Measurements from ENCODE around the gene BEST3. TPM values are rescaled to one million over a fixed set of nuclear protein-coding genes. Genes with fewer than 3 reads are reported as not detected.

BEST3 gene
- total RNA-seq (2014; rRNA removed; shearing (Covaris generic)): 1.6 and 2.9 TPM in 2 replicates
- 1.9 and 5.5 TPM in 2 replicates for polyA plus RNA-seq (2015; cell fraction: cytosol; rRNA removed)
- polyA plus RNA-seq (2015; cell fraction: nucleus; rRNA removed): 1.3 and 4.9 TPM in 2 replicates

DNA sequence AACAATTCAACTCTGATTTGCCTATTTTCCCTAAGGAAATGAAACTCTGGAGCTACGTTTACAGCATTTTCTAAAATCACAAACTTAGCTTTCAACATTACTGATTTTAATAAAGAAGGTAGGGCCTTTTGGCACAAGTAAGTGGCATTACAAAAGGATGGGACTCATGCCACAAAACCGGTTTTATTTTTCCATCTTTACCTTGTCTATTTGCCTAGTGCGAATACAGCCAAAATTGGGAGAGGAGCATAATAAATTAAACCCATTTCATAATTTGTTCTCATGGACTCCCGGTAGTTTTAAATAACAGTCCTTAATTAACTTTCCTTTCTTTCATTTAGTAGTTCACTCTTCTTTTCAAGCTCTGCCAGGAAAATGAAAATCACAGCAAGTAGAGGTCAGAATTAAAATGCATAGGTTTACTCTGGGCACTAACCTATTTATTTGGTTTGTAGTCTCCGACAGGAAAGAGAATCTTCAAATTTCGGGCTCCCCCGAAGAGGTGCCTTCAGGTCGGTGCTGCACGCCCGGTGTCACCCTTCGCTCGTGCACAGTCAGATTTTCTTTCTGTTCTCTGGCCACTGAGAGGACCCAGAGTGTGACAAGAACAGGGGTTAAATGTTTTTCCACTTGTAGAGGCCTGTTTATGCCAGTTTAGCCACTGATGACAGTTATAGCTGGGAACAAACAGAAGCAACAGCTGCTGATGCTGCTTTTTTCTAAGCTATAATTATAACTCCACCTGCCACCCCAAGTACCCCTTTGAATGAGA, at the start of gene BEST3:
TSS of gene BEST3 (minus strand) at position 535 of the 772 bp plus-strand sequence. CDS start 1,505 bp downstream, outside the sequence.
- DNase-seq (ENCODE audit: low read depth): no peak

DNA sequence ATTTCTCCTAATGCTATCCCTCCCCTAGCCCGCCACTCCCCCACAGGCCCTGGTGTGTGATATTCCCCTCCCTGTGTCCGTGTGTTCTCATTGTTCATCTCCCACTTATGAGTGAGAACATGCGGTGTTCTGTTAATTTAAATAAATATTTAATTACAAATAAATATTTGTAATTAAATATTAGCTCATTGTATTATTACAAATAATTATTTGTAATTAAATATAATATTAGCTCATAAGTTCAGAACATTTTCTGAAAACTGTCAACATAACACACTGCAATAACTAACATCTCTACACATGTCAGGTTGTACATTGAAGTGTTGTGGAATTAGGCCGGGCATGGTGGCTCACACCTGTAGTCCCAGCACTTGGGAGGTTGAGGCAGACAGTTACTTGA, 45.0 kb upstream of the BEST3 start:
- no peak for DNase-seq (ENCODE audit: low read depth)

DNA sequence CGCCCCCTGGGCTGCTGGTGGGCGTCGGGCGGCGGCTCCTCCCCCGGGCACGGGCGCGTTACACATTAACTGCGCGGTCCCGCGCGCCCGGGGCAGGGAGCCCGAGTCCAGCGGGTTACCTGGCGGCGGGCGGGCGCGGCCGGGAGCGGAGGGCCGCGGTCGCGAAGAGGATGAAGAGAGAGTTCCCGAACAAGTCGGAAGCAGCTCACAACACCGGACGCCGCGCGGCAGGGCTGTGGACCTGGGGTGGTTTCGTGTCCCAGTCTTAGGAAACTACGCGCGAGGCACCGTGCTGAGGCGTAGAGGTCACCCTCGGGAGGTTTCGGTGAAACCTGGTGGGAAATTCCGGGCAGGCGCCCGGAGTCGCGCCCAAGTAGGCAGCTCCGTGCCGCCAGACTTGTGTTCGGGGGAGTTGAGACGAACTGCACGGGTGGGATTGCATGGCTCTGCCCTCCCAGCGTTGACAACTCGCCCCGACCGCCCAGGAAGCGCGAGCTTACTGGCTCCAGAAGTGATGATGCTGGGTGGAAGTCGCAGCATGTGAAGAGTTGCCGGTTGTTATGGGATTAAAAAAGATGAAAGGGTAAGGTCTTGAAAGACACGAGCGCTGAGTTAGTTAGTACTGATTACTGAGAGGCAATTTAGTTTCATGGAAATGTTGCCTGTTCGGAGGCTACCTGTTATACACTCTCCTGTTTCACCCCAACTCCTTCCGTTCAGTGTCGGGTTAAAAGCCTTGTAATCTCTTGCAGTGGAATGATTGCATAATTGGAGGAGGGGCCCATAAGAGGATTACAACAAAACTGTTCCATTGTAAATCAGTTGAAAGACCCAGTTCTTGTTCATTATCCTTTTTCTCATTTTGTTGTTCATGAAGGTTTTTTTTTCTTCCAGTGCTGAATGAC, 40.4 kb upstream of the BEST3 start:
- DNase-seq (ENCODE audit: low read depth): peak; percentile 61

DNA sequence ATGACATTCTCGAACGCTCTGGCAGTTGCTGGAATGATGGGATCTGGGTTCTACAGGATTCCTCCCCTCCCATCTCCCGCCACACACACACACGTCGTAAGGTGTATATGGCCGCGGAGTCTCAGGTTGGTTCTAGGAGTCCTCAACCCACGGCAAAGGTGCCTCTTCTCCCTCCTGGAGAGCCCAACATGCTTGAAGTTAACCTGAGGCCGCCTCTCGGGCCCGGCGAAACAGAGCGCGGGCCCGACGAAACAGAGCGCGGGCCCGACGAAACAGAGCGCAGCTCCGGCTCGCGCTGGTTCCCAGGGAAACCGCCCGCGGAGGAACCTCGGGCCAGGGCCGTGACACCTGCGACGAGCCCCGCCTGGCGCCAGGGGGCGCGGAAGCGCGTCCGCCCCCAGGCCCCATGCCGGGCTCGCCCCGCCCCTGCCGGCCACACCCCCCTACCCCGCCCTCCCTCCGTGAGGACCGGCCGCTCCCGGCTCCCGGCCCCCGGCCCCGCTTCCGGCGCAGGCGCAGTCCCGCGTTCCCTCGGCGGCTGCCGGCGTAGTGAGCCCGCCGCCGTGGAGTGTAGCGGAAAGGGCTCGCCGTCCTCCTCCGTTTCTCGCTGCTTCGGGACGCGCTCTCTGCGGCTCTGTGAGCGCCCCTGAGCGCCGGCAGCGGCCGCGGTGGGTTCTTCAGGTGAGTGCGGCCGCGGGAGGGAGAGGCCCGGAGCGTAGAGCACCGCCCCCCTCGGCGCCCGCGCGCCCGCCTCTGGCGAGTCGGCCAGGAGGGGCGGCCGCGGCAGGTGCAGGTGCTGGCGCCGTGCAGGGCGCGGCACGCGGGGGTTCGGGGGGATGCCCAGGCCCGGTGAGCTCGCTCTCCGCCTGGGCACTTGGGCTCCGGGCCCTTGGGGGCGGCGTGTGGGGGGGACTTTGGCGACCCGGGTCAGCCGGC, 39.5 kb upstream of the BEST3 start, which contains the start of gene RAB3IP:
TSS of gene RAB3IP (plus strand) at position 510 of the 936 bp plus-strand sequence. CDS start 16,549 bp downstream, outside the sequence.
- peak; percentile 75 for DNase-seq (ENCODE audit: low read depth)

DNA sequence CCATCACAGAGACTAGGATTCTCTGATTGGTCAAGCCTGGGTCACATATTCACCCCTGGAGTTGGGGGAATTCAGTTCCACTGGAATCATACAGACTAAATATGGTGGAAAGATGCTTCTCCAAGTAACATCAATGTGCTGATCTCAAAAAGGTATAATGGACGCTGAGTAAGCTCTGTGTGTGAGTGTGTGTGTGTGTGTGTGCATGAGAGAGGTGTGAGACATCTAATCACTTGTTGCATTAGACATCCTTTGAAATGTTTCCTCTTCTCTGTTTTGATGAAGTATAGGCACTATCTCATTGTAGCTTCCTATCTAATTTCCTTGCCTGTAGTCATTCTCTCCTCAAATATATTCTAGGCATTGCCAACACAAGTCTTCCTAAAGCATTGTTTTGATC, 34.5 kb upstream of the BEST3 start:
- DNase-seq (ENCODE audit: low read depth): no peak

DNA sequence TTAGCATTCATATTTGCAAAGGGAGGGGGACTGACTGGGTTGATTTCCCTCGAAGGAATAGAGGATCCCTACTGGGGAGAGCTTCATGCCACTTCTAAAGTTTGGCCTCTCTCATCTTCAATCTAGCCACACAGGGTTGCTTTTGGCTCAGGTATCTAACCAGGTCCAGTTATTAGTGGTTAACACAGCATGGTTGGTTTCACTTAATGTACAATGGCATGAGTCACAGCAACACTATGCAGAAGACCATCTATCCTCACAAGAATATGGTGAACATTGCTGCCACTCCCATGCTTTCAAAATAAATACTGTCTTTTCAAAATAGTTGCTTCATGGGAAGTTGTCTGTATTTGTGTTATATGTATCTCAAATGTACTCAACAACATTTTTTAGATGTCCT, 33.0 kb upstream of the BEST3 start:
- DNase-seq (ENCODE audit: low read depth): peak; percentile 49

DNA sequence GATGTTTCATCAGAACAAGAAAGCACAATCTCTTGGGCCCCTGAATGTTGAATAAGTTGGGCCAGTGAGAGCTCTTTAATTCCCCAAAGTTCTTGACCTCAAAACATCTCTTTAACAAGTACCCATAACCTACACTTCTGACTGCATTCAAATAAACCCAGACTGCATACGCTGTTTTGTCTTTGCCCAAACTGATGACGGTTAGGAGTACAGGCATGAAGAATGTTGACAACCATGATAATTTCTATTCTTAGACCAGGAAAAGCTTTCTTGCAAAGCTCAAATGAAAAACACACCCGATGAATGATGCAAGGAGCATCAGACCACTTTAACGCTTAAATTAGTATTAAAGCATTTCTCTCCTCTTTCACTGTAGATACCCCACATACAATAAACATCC, 27.8 kb upstream of the BEST3 start:
- DNase-seq (ENCODE audit: low read depth): no peak

DNA sequence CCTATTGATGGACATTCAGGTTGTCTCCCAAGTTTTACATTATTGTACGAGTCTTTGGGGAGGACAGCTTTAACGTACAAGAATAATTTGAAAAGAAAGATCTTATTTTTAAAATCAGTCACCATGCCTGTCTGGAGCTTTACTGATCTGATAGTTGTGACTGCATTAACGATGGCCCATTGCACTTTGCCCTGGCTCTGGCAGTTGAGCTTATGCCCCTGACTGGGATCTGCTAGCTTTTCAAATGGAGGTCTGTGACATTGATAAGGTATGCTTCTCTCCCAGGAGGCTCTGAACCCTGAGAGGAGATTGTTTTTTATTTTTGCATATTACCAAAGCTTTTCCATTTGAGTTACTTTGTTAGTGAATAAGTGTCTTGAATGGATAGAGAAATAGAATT, 21.6 kb upstream of the BEST3 start:
- no peak for DNase-seq (ENCODE audit: low read depth)

DNA sequence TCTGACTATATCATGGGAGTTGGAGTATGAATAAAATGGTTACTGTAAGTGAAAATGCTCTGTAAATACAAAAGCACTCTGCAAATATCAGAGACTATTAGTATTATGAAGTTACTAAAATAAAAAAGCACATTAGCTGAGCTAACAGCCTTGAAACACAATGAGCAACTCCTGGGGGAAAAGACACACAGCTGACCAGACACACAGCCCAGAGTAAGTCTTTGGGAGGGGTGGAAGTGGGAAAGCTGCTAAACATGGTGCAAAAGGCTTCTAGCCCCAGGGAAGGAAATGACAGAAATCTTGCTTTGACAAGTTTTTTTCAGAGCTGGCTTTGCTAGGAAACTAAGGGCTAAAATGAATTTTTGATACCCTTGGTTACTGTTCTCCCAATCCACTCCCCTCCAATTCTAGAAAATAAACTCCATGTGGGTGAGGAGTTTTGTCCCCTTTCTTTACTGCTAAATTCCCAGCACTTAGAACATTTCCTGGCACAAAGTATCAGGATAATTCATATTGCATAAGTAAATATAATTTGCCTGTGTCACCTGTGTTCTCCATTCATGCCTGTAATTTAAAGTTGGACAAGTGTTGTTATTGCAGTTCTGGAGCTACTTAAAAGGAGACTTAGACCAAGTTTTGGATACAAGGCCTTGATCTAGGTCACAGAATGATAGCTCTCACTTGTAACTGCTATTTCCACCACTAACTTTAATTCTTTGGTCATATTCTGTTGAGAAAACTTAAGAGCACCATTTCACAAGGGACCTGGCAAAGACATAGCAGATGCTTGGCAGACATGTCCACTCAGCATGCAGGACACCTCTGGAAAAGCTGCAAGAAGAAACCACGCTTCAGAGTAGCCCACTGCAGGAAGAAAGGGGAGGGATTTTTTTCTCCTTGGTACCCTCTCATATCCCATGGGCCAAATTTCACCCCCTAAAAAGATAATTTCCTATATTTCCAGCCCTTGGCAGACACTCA, 20.5 kb upstream of the BEST3 start:
- DNase-seq (ENCODE audit: low read depth): no peak

DNA sequence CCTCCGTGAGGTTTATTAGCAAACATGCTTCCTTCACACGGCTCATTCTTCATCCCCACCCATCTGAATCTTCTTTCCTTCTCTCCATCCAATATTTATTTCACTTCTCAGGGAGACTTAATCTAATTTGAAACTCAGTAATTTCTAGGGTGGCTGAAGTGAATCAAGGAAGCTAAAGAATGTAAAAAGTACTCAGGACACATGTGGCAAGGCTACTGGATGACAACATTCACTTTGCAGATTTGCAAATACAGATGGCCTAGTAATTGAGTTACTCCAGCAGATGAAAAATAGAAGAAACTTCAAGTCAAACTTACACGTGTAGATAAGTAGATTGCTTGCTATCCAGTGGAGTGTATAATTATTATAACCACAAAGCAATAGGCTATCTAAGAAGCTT, 15.4 kb upstream of the BEST3 start:
- DNase-seq (ENCODE audit: low read depth): no peak

DNA sequence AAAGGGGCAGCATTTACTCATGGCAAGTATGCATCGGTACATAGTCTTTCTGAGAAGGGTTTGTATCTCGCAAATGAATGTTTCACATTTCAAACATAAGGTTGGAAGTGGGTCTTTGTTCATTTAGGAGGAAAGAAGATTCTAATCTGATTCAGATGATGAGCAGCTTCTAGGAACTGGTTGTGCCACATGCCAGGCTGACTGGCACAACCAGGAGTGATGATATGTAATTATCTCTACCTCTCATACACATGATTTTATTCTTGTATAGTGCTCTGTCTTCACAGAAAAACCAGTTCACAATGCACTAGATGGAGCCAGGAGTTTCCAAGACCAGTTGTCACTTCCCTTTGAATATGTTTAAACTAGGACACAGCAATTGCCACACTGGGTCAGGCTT, 13.7 kb upstream of the BEST3 start:
- DNase-seq (ENCODE audit: low read depth): no peak

DNA sequence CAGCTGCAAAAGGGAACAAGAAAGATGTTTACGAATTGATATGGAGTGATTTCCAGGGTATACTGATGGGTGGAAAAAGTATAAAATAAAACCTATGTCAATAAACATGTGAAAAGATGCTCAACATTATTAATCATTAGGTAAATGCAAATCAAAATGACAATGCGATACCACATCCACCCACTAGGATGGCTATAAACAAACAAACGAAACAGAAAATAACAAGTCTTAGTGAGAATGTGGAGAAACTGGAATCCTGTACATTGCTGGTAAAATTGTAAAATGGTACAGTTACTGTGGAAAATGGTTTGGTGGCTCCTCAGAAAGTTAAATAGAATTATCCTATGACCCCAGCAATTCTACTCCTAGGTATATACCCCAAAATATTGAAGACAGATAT, 9.5 kb upstream of the BEST3 start:
- no peak for DNase-seq (ENCODE audit: low read depth)

DNA sequence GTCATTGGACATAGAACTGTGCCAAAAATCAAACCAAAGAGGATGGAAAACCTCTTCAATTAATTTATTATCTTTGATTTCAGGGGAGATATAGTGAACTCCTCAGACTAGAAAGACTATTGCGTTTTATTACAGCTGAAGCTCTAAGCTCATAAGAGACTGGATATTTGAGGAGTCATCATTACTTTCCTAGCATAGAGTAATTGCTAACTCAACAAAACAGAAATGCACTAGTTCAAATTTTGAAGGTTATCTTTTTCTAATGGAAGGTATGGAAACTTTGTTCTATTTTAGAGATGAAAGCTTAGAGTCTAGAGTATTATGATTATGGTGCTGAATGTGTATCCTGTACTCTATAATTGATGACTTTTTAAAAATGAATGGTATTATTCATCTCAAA, 5.3 kb upstream of the BEST3 start:
- DNase-seq (ENCODE audit: low read depth): no peak

DNA sequence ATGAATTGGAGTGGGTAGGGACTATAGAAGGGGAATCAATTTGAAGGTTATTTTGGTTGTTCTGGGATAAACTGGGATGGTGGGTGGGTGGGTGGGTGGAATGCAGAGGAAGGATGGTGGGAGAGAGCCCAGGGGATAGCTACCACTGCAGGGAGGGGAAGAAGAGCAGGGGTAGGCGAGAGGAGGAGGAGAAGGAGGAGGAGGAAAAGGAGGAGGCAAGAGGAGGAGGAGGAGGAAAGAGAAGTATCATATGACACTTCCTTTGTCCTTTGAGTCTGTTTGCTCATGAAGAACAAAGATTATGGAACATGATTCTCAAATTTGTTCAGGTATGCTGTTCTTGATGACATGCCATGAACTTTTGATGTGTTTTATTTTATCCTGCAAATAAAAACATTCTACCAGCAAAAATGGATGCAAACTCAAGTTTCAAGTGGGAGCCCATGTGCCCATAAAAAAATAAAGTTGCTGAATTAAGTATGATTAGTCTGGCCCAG, 4.1 kb upstream of the BEST3 start:
- DNase-seq (ENCODE audit: low read depth): no peak

DNA sequence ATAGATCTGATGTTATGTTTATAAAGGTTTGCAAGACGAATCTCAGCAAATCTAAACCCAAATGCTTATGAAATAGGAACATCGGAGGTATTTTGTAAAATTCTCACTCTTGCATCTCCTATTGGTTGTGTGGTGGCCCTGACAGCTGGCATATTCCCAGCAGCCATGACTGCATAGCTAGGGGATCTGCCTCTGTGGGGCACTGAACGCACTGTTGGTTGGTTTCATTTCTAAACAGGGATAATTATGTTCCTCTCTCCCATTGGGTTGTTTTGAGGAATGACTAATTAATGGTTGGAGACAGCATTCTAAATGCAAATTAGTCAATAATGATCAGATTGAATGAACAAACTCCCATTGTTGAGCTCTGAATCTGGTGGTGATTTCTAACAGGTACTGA, 2.7 kb upstream of the BEST3 start:
- DNase-seq (ENCODE audit: low read depth): no peak

DNA sequence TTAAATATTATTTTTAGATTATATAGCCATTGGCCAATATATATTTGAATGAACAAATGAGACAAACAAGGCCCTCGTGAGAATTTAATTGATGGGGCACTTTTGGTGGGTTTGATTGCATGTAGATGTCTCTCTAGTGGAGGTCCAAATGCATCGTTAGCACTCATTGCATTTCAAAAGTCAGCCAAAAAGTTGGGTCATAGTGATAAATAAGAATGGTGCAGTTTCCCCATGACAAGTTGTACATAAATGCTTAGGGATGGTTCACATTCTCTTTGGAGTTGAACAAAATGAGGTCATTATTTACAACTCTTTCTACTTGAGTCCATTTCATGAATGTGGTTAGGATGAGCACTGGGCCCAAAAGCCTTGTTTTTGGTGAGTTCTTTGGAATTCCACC, 1.0 kb downstream of the BEST3 start:
- DNase-seq (ENCODE audit: low read depth): no peak

DNA sequence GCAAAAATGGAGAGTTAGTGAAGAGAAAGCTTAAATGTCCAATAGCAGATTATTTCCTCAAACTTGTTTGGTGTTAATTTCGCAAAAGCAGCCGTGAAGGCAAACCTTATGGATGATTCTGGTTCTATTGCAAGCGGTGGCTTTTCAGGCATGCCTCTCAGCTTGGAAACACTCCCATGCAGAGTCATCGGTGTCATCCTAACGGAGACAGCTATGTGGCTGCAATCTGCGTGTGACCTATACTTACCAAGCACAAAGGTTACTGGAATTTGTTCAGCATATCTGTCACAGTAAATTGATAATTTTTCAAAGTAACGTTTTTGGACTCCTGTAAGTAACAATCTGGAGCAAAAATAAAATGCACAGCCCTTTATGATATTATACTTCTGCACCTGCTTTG, 5.0 kb downstream of the BEST3 start:
- DNase-seq (ENCODE audit: low read depth): no peak

DNA sequence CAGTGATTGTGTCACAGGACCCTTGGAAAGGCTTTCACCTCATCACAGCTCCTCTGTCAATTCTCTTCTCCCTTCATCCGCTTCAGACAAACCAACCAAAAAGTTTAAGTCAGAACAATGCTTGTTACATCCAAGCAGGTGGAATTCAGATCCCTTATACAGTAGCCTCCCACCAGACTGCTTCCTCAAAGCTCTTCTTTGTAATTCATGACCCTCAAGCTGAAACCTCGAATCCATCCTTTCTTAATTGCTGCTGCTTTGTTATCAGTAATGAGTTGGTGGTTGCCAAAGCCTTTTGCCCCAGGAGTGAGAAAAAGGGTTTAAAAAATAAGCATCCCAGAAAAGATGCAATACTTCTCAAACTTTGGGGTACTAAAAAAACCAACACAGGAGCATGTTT, 9.5 kb downstream of the BEST3 start:
- DNase-seq (ENCODE audit: low read depth): no peak
